ENCODE data around the gene PLD1. TPM values are rescaled to one million over a fixed set of nuclear protein-coding genes. Genes with fewer than 3 reads are reported as not detected.

Gene PLD1
- total RNA-seq, 1 experiment from 2014 or later = 5.3 TPM

GRCh38 chr3:171840445-171840810 lies 30.1 kb upstream of the PLD1 start:
- Histone ChIP-seq H3K36me3 (ENCODE audit: control insufficient read depth, insufficient read depth, low read length) (no peaks in the 10 kb centered on the region), H3K27me3 (replicated peaks; ENCODE audit: control insufficient read depth, insufficient read depth, low read length) (no peaks in the 10 kb centered on the region), H3K9me3 (peaks cover 3% of the 10 kb centered on the region; the same call in 1 of the 2 replicates), H3K4me1 (peaks cover 19% of the 10 kb centered on the region), H3K4me3 (ENCODE audit: low read depth, low read length) (no peak overlapping the region)
- no TSS peak for BruUV-seq (replicated peaks)
- H3K4me1 Mint-ChIP-seq (ENCODE audit: low read depth, unreplicated experiment) = peaks cover 29% of the 10 kb centered on the region
- ChIA-PET POLR2A (no interaction called here), CTCF (no interaction called here)
- H3K36me3 Mint-ChIP-seq (ENCODE audit: insufficient read depth, unreplicated experiment) = no peaks in the 10 kb centered on the region
- no peaks in the 10 kb centered on the region for H3K27me3 Mint-ChIP-seq (ENCODE audit: insufficient read depth, unreplicated experiment)
- no peak overlapping the region for H3K4me3 Mint-ChIP-seq (ENCODE audit: unreplicated experiment)
- H3K9me3 Mint-ChIP-seq (ENCODE audit: unreplicated experiment) = peaks cover 9% of the 10 kb centered on the region
- intact Hi-C loops (cut with micrococcal nuclease; ENCODE audit: unreplicated experiment) = no loop called here
- no peak for TF ChIP-seq CTCF (IDR thresholded peaks at IDR 0.05; ENCODE audit: insufficient read depth in 1 of 2, low read depth in 1 of 2, low read length in 1 of 2, severe bottlenecking in 1 of 2, unreplicated experiment in 1 of 2)
- DNase-seq = no peak
- H3K27ac Mint-ChIP-seq (ENCODE audit: unreplicated experiment) = no peak overlapping the region

GRCh38 chr3:171839270-171839669 lies 29.0 kb upstream of the PLD1 start:
- Histone ChIP-seq H3K9me3 (no peaks in the 10 kb centered on the region), H3K36me3 (ENCODE audit: control insufficient read depth, insufficient read depth, low read length) (no peaks in the 10 kb centered on the region), H3K4me3 (ENCODE audit: low read depth, low read length) (no peak overlapping the region), H3K27me3 (replicated peaks; ENCODE audit: control insufficient read depth, insufficient read depth, low read length) (no peaks in the 10 kb centered on the region), H3K4me1 (peaks cover 12% of the 10 kb centered on the region)
- intact Hi-C loops (cut with micrococcal nuclease; ENCODE audit: unreplicated experiment) = no loop called here
- no peak overlapping the region for H3K27ac Mint-ChIP-seq (ENCODE audit: unreplicated experiment)
- no peaks in the 10 kb centered on the region for H3K36me3 Mint-ChIP-seq (ENCODE audit: insufficient read depth, unreplicated experiment)
- no peaks in the 10 kb centered on the region for H3K9me3 Mint-ChIP-seq (ENCODE audit: unreplicated experiment)
- ChIA-PET CTCF (no interaction called here), POLR2A (no interaction called here)
- no peaks in the 10 kb centered on the region for H3K27me3 Mint-ChIP-seq (ENCODE audit: insufficient read depth, unreplicated experiment)
- no TSS peak for BruUV-seq (replicated peaks)
- DNase-seq = no peak
- no peak for TF ChIP-seq CTCF (IDR thresholded peaks at IDR 0.05; ENCODE audit: insufficient read depth in 1 of 2, low read depth in 1 of 2, low read length in 1 of 2, severe bottlenecking in 1 of 2, unreplicated experiment in 1 of 2)
- peaks cover 21% of the 10 kb centered on the region for H3K4me1 Mint-ChIP-seq (ENCODE audit: low read depth, unreplicated experiment)
- no peak overlapping the region for H3K4me3 Mint-ChIP-seq (ENCODE audit: unreplicated experiment)

DNA sequence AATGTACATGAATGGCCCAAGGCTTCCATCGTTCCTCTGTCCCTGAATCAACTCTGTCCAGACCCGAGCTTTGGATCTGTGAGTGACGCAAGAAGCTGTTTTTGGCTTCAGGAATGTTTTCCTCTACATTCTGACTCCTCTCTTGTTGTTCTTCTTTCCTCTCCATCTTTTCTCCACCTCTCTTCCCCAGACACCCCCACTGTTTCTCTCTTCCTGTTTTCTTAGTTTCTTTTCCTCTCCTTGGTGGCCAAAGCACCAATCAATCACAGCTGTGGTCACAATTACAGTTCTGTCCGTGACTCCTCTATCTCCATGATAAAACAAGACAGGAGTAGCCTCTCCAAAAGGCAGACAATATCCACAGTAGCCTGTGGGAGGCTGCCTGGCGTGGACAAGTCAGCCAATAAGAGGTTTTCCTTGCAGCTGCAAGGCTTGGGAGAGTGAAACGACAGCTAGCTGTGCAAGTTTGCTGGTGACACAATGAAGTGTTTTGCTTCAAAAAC lies 28.0 kb upstream of the PLD1 start:
- Mint-ChIP-seq H3K4me1 (ENCODE audit: low read depth, unreplicated experiment) (peaks cover 21% of the 10 kb centered on the region), H3K9me3 (ENCODE audit: unreplicated experiment) (no peaks in the 10 kb centered on the region), H3K27ac (ENCODE audit: unreplicated experiment) (no peak overlapping the region), H3K27me3 (ENCODE audit: insufficient read depth, unreplicated experiment) (no peaks in the 10 kb centered on the region), H3K4me3 (ENCODE audit: unreplicated experiment) (peak overlapping the region; percentile 28), H3K36me3 (ENCODE audit: insufficient read depth, unreplicated experiment) (no peaks in the 10 kb centered on the region)
- Histone ChIP-seq H3K9me3 (no peaks in the 10 kb centered on the region), H3K4me1 (peaks cover 16% of the 10 kb centered on the region), H3K36me3 (ENCODE audit: control insufficient read depth, insufficient read depth, low read length) (no peaks in the 10 kb centered on the region), H3K4me3 (ENCODE audit: low read depth, low read length) (no peak overlapping the region), H3K27me3 (replicated peaks; ENCODE audit: control insufficient read depth, insufficient read depth, low read length) (no peaks in the 10 kb centered on the region)
- intact Hi-C loops (cut with micrococcal nuclease; ENCODE audit: unreplicated experiment) = no loop called here
- TF ChIP-seq CTCF (IDR thresholded peaks at IDR 0.05; ENCODE audit: insufficient read depth in 1 of 2, low read depth in 1 of 2, low read length in 1 of 2, severe bottlenecking in 1 of 2, unreplicated experiment in 1 of 2) = no peak
- POLR2A ChIA-PET = no interaction called here
- CTCF ChIA-PET = interaction anchor here (0.9 kb wide), 1 partner anchor 8 kb away, joined by 3 read pairs; no protein-coding TSS in a partner anchor
- peak in 1 of 2 experiments; percentile 16 for DNase-seq
- no TSS peak for BruUV-seq (replicated peaks)

Measured in Caco-2 (cell line).